Epithelial cell of proximal tubule (primary cell): ENCODE data around the gene MLIP. TPM values are rescaled to one million over a fixed set of nuclear protein-coding genes. Genes with fewer than 3 reads are reported as not detected.

Experiments used
- DNase-seq: peaks from one replicate; pipeline ENCODE4 v3.0.0-alpha.2; 2011; ENCODE audit warnings: low read depth
- H3K4me3 ChIP-seq: 2 replicates; pipeline ENCODE4 v1.5.1; 2011; ENCODE audit warnings: low read depth, mild to moderate bottlenecking, low read length
- CTCF ChIP-seq: conservative IDR thresholded peaks from 2 replicates; pipeline ENCODE4 v1.5.1; 2012; ENCODE audit warnings: low read depth, mild to moderate bottlenecking, low read length
- total RNA-seq: library from RNA; depleted of rRNA; stranded (reverse); fragments of >200 nt; gene quantifications from 2 replicates; pipeline ENCODE4 v1.2.3, GENCODE V29; 2015

MLIP gene
- total RNA-seq, 1 donor from 2014 or later: not detected

GRCh38 chr6:54103497-54103896 is 7.7 kb upstream of the MLIP start:
- no peak for TF ChIP-seq CTCF

GRCh38 chr6:54106727-54107126 is 4.5 kb upstream of the MLIP start:
- no peak for TF ChIP-seq CTCF

More at GRCh38 chr6:54103497-54103896, 7.7 kb upstream of the MLIP start:
- H3K4me3 ChIP-seq: no peak overlapping the region
- no peak for DNase-seq

GRCh38 chr6:54107470-54108090 is 3.7 kb upstream of the MLIP start:
- H3K4me3 ChIP-seq: no peak overlapping the region
- no peak for DNase-seq
- TF ChIP-seq CTCF: no peak

More at GRCh38 chr6:54106727-54107126, 4.5 kb upstream of the MLIP start:
- no peak overlapping the region for H3K4me3 ChIP-seq
- no peak for DNase-seq

GRCh38 chr6:54108271-54108670 is 3.0 kb upstream of the MLIP start:
- no peak overlapping the region for H3K4me3 ChIP-seq
- TF ChIP-seq CTCF: no peak
- DNase-seq: no peak

- DNase-seq: no peak
- H3K4me3 ChIP-seq: no peak overlapping the region
- TF ChIP-seq CTCF: no peak
These were observed 1.7 kb upstream of the MLIP start for GRCh38 chr6:54109586-54109985.

GRCh38 chr6:54112151-54112650 is 958 bp downstream of the MLIP start:
- no peak for TF ChIP-seq CTCF
- DNase-seq: no peak
- no peak overlapping the region for H3K4me3 ChIP-seq

GRCh38 chr6:54114991-54115390 is 3.7 kb downstream of the MLIP start:
- no peak overlapping the region for H3K4me3 ChIP-seq
- no peak for TF ChIP-seq CTCF
- DNase-seq: no peak
